IPS-20b (cell line): Measurements from ENCODE around the gene PYHIN1.

ENCODE experiments used
- H3K27ac ChIP-seq: one replicate; pipeline ENCODE4 v1.5.1; 2013; ENCODE audit warnings: low read length
- H3K27me3 ChIP-seq: 2 replicates; pipeline ENCODE4 v1.6.1; 2013; ENCODE audit warnings: mild to moderate bottlenecking, low read length, inconsistent platforms; ENCODE audit not compliant: insufficient read depth
- H3K36me3 ChIP-seq: 2 replicates; pipeline ENCODE4 v1.6.1; 2013; ENCODE audit warnings: low read depth, mild to moderate bottlenecking, inconsistent platforms, low read length, moderate library complexity; ENCODE audit not compliant: insufficient read depth
- H3K4me1 ChIP-seq: 2 replicates; pipeline ENCODE4 v1.6.1; 2013; ENCODE audit warnings: mild to moderate bottlenecking, control low read depth, inconsistent platforms, low read length, moderate library complexity; ENCODE audit not compliant: insufficient read depth
- H3K4me3 ChIP-seq: 2 replicates; pipeline ENCODE4 v1.5.1; 2013; ENCODE audit warnings: mild to moderate bottlenecking, low read length, inconsistent platforms
- H3K9ac ChIP-seq: 2 replicates; pipeline ENCODE4 v1.6.1; 2013; ENCODE audit warnings: low read depth, mild to moderate bottlenecking, inconsistent platforms, low read length, moderate library complexity
- H3K9me3 ChIP-seq: 2 replicates; pipeline ENCODE4 v1.6.1; 2013; ENCODE audit warnings: mild to moderate bottlenecking, low read depth, low read length, inconsistent platforms; ENCODE audit not compliant: insufficient read depth

PYHIN1 gene

GRCh38 chr1:158983235-158983634 lies 51.9 kb downstream of the PYHIN1 start:
- Histone ChIP-seq H3K27me3 (no peaks in the 10 kb centered on the region), H3K27ac (no peak overlapping the region), H3K9ac (no peak overlapping the region), H3K36me3 (no peaks in the 10 kb centered on the region), H3K4me3 (no peak overlapping the region), H3K4me1 (no peaks in the 10 kb centered on the region), H3K9me3 (peaks cover 10% of the 10 kb centered on the region; the same call in 1 of the 2 replicates)

GRCh38 chr1:158984386-158984785 lies 53.0 kb downstream of the PYHIN1 start:
- Histone ChIP-seq H3K4me1 (no peaks in the 10 kb centered on the region), H3K9me3 (peaks cover 10% of the 10 kb centered on the region; the same call in 1 of the 2 replicates), H3K4me3 (no peak overlapping the region), H3K27ac (no peak overlapping the region), H3K36me3 (no peaks in the 10 kb centered on the region), H3K9ac (no peak overlapping the region), H3K27me3 (no peaks in the 10 kb centered on the region)

DNA sequence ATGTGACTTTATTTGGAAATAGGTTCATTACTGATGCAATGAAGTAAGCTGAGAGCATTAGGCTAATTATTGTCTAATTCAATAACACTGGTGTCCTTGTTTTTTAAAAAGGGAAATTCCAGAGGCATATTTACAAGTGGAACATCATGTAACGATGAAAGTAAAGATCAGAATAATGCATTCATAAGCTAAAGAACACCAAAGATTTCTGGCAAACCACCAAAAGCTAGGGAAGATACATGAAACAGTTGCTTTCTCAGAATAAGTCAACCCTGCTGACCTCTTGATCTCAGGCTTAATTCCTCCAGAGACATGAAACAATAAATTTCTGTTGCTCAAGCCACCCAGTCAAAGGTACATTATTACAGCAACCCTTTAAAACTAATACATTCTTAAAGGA lies 58.1 kb downstream of the PYHIN1 start:
- Histone ChIP-seq H3K9ac (no peak overlapping the region), H3K4me1 (no peaks in the 10 kb centered on the region)

DNA sequence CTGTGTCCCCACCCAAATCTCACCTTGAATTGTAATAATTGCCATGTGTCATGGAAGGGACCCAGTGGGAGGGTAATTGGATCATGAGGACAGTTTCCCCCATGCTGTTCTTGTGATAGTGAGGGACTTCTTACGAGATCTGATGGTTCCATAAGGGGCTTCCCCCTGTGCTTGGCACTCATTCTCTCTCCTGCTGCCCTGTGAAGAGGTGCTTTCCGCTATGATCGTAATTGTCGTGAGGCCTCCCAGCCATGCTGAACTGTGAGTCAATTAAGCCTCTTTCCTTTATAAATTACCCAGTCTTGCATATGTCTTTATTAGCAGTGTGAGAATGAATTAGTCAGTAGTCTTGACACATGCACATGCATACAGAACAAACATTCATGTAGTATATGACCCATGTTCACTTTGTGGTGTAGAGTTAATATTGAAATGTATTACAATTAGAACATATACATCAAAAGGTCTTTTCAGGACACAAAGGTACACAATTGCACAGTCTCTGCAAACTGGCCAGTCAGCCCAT lies 61.5 kb downstream of the PYHIN1 start:
- Histone ChIP-seq H3K4me3 (no peak overlapping the region), H3K9ac (no peak overlapping the region), H3K4me1 (no peaks in the 10 kb centered on the region), H3K36me3 (no peaks in the 10 kb centered on the region), H3K9me3 (no peaks in the 10 kb centered on the region), H3K27me3 (no peaks in the 10 kb centered on the region), H3K27ac (no peak overlapping the region)

More for the DNA sequence above, 58.1 kb downstream of the PYHIN1 start:
- no peaks in the 10 kb centered on the region for H3K36me3 ChIP-seq
- no peak overlapping the region for H3K4me3 ChIP-seq
- no peak overlapping the region for H3K27ac ChIP-seq
- no peaks in the 10 kb centered on the region for H3K9me3 ChIP-seq
- H3K27me3 ChIP-seq, result no peaks in the 10 kb centered on the region

DNA sequence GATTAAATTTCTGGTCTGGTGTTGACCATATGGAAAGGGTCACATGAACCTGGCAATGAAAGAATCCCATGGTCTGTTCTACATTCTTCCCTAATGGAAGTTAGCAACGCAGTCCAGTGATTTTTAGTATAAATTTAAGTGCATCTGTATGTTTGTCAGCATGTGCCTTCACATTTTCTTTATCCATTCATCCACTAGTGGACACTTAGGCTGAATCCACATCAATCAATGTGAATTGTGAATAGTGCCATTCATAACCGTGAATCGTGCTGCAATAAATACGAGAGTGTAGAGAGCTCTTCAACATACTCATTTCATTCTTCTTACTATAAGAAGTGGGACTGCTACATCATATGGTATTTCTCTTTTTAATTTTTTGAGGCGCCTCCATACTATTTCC lies 65.6 kb downstream of the PYHIN1 start:
- no peak overlapping the region for H3K27ac ChIP-seq

DNA sequence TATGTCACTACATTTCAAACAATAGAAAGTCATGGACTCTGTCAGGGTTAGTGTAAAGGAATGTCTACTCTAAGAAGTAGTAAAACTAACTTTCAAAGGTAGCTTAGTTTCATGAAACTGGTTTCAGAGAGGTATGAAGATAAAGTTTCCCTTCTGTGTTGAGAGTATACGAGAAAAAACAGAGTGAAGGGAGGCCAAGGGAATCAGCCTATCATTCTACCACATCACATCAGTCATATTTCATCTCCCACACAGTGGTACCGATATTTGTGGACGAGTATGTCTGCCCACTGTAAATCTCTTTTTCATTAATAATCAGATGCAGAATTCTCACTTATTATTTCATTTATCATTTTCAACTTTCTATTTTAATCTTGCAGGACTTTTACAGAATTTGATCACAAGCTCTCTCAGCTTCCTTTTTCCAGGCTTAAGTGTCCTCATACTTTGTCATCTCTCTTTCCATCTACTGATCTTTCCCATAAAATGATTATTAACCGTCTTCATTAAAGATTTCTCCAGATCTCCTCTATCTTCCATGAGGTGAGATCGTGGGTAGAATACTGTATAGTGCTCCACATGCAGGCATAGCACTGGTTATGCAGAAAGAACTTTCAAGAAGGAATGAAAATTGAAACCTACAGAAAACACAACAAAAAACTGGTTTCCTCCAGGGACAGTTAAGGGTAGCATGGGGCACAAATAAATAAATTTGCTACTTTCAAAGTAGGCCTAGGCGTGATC lies 66.9 kb downstream of the PYHIN1 start:
- no peaks in the 10 kb centered on the region for H3K27me3 ChIP-seq
- no peak overlapping the region for H3K27ac ChIP-seq
- peak overlapping the region; percentile 76; the same call in 1 of the 2 replicates for H3K4me3 ChIP-seq
- no peak overlapping the region for H3K9ac ChIP-seq
- H3K36me3 ChIP-seq, result no peaks in the 10 kb centered on the region
- H3K4me1 ChIP-seq, result peaks cover 15% of the 10 kb centered on the region
- no peaks in the 10 kb centered on the region for H3K9me3 ChIP-seq

More for the DNA sequence above, 65.6 kb downstream of the PYHIN1 start:
- no peaks in the 10 kb centered on the region for H3K27me3 ChIP-seq
- no peak overlapping the region for H3K9ac ChIP-seq
- no peaks in the 10 kb centered on the region for H3K36me3 ChIP-seq
- no peak overlapping the region for H3K4me3 ChIP-seq
- H3K9me3 ChIP-seq, result no peaks in the 10 kb centered on the region
- peaks cover 15% of the 10 kb centered on the region for H3K4me1 ChIP-seq

DNA sequence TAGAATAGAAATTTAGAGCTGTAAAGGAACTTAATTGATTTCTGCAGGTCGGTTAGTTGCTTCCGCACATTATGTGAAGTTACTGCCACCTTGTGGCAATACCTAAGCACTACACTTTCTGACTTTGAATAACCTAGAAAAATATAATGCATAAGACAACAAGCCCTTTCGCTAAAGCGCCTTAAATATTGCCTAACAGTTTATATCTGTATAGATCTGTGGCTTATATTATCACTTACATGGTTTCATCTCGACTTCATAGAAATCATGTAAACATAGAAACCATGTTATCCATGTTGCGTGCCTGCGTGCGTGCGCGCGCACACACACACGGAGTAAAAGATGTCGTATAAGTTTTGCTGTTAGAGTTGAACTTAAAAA lies 67.4 kb downstream of the PYHIN1 start:
- no peak overlapping the region for H3K27ac ChIP-seq
- H3K27me3 ChIP-seq, result no peaks in the 10 kb centered on the region
- H3K9ac ChIP-seq, result peak overlapping the region; percentile 78; the same call in 1 of the 2 replicates

DNA sequence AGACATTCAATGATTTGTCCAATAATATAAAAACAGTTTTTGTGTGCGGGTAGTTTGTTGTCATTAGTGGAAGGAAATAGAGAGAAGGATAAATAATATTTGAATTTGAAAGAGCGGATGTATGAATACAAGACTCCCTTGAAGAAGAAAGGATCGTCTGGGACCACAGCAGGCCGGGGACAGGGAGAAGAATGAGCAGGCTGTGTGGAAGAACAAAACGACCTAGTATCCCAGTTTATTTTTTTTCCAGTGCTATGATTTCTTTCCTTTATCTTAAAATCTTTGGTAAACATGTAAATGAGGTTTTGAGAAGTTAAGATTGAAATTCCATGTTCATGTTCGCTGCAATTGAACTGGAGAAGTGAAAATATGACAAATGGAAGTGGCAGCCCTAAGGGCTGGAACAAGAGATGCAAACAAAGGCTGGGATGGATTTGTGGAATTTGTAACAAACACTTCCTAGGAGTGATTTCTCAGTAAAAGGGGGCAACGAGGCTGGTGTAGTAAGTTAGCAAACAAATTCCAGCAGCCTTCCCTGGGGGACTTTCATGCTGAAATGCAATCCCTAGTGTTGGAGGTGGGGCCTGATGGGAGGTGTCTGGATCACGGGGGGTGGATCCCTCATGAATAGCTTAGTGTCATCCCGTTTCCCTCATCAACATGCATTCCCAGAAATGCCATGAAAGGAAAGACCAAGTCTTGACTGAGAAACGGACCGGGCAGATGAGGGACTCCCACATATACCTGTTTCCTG lies 68.1 kb downstream of the PYHIN1 start:
- Histone ChIP-seq H3K36me3 (no peaks in the 10 kb centered on the region), H3K27ac (peak overlapping the region; percentile 36), H3K9ac (peak overlapping the region; percentile 78; the same call in 1 of the 2 replicates), H3K4me1 (peaks cover 15% of the 10 kb centered on the region), H3K9me3 (no peaks in the 10 kb centered on the region), H3K27me3 (peaks cover 7% of the 10 kb centered on the region; the same call in 1 of the 2 replicates), H3K4me3 (peak overlapping the region; percentile 76)

More for the DNA sequence above, 67.4 kb downstream of the PYHIN1 start:
- Histone ChIP-seq H3K4me3 (peak overlapping the region; percentile 76), H3K4me1 (peaks cover 15% of the 10 kb centered on the region), H3K36me3 (no peaks in the 10 kb centered on the region), H3K9me3 (no peaks in the 10 kb centered on the region)

DNA sequence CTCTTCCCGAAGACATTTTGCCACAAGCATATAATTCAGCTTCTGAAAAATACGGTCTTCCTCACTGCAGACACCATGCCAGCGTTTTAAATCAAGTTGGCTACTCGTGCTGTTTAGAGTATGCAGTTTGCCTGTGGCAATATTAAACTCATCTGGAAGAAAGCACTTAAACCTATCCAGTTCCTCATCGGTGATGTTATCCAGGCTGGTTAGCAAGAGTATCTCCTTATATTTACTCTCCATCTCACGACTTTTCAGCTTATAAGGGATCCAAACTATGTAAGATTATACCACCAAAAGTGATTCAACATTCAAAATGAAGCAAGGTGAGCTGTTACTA lies 68.7 kb downstream of the PYHIN1 start:
- H3K4me3 ChIP-seq, result peak overlapping the region; percentile 76
- H3K36me3 ChIP-seq, result no peaks in the 10 kb centered on the region
- peak overlapping the region; percentile 36 for H3K27ac ChIP-seq
- H3K27me3 ChIP-seq, result peaks cover 13% of the 10 kb centered on the region; the same call in 1 of the 2 replicates
- peaks cover 15% of the 10 kb centered on the region for H3K4me1 ChIP-seq
- H3K9me3 ChIP-seq, result no peaks in the 10 kb centered on the region
- peak overlapping the region; percentile 62; the same call in 1 of the 2 replicates for H3K9ac ChIP-seq

DNA sequence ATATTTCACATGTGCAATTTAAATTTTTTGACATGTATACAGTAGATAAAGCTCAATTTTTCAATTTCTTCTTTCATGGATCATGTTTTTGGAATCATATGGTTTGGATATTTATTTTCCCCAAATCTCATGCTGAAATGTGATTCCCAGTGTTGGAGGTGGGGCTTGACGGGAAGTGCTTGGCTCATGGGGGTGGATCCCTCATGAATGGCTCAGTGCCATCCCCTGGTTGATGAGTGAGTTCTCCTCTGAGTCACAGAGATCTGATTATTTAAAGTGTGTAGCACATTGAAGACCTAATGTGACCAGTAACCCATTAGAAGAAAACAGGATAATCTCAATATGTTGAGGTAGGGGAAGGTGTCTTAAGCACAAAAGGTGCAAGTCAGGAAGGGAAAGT lies 69.3 kb downstream of the PYHIN1 start:
- peak overlapping the region; percentile 62; the same call in 1 of the 2 replicates for H3K9ac ChIP-seq

DNA sequence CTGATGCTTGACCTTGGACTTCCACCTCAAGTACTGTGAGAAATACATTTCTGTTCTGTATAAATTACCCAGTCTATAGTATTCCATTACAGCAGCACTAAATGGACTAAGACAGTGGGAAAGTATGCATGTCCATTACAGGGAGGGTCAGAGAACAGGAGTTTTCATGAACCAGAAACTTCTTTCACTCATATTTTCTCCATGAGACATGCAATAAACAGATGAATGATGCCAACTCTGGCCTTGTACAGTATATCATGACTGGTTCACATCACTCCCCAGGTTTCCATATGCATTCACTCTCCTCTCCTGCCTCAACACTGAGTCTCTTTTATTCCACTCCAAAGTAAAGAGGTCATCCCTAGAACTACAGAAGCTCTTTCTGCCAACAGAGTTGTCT lies 73.8 kb downstream of the PYHIN1 start:
- peaks cover 32% of the 10 kb centered on the region for H3K4me1 ChIP-seq
- no peak overlapping the region for H3K9ac ChIP-seq
- peaks cover 33% of the 10 kb centered on the region; the same call in 1 of the 2 replicates for H3K27me3 ChIP-seq
- peak overlapping the region; percentile 63 for H3K4me3 ChIP-seq
- H3K36me3 ChIP-seq, result no peaks in the 10 kb centered on the region
- H3K9me3 ChIP-seq, result no peaks in the 10 kb centered on the region
- H3K27ac ChIP-seq, result no peak overlapping the region

More for the DNA sequence above, 69.3 kb downstream of the PYHIN1 start:
- peak overlapping the region; percentile 76 for H3K4me3 ChIP-seq
- no peak overlapping the region for H3K27ac ChIP-seq
- H3K36me3 ChIP-seq, result no peaks in the 10 kb centered on the region
- peaks cover 20% of the 10 kb centered on the region for H3K4me1 ChIP-seq
- peaks cover 18% of the 10 kb centered on the region; the same call in 1 of the 2 replicates for H3K27me3 ChIP-seq
- H3K9me3 ChIP-seq, result no peaks in the 10 kb centered on the region
